Measurements from ENCODE around the gene NAGS.
A peak's percentile ranks its signal among the peaks of the same experiment; 100 is the strongest.
"Not testable (repeated sequence)": the region's sequence is repeated elsewhere in the genome, so short reads cannot be mapped to it uniquely, and the experiment has no call there.

NAGS gene

GRCh38 chr17:44008205-44008909, 3.9 kb downstream of the NAGS start:
- DNase-seq, result no peak

- no peak for DNase-seq
Measured at GRCh38 chr17:44010966-44011647, 6.7 kb downstream of the NAGS start.

- DNase-seq, result no peak
Measured at GRCh38 chr17:44011876-44012275, 7.5 kb downstream of the NAGS start.

- DNase-seq, result no peak
Measured at GRCh38 chr17:44012391-44012790, 8.0 kb downstream of the NAGS start.

GRCh38 chr17:44012874-44013273, 8.5 kb downstream of the NAGS start:
- no peak for DNase-seq

GRCh38 chr17:44014133-44014436, 9.7 kb downstream of the NAGS start:
- no peak for DNase-seq

- DNase-seq, result peak; percentile 90
Measured at GRCh38 chr17:44014437-44015172, 10.2 kb downstream of the NAGS start, which contains the start of gene TMEM101. Gene TMEM101 (minus strand): TSS chr17:44014963. CDS start chr17:44014952, 11 bp downstream.

- not testable (repeated sequence) for DNase-seq
Measured at GRCh38 chr17:44021227-44021626, 16.8 kb downstream of the NAGS start.

- DNase-seq, result no peak
Measured at GRCh38 chr17:44022246-44022645, 17.8 kb downstream of the NAGS start.

- DNase-seq, result no peak
Measured at GRCh38 chr17:44023545-44024270, 19.3 kb downstream of the NAGS start.

GRCh38 chr17:44024271-44024663, 19.8 kb downstream of the NAGS start:
- no peak for DNase-seq

- DNase-seq, result no peak
Measured at GRCh38 chr17:44024853-44025252, 20.4 kb downstream of the NAGS start.

- no peak for DNase-seq
Measured at GRCh38 chr17:44029736-44030135, 25.3 kb downstream of the NAGS start.

GRCh38 chr17:44030482-44030881, 26.1 kb downstream of the NAGS start:
- no peak for DNase-seq

- no peak for DNase-seq
Measured at GRCh38 chr17:44033861-44034408, 29.5 kb downstream of the NAGS start.

GRCh38 chr17:44034688-44035087, 30.3 kb downstream of the NAGS start:
- DNase-seq, result not testable (repeated sequence)

GRCh38 chr17:44037471-44037870, 33.0 kb downstream of the NAGS start:
- no peak for DNase-seq

GRCh38 chr17:44038604-44039011, 34.2 kb downstream of the NAGS start:
- DNase-seq, result no peak

- DNase-seq, result no peak
Measured at GRCh38 chr17:44039829-44040635, 35.6 kb downstream of the NAGS start.

GRCh38 chr17:44043272-44043696, 38.9 kb downstream of the NAGS start:
- DNase-seq, result no peak

- no peak for DNase-seq
Measured at GRCh38 chr17:44044071-44044470, 39.6 kb downstream of the NAGS start.

GRCh38 chr17:44045486-44045885, 41.1 kb downstream of the NAGS start:
- DNase-seq, result no peak
